Activated CD8-positive, alpha-beta memory T cell treated with anti-CD3 and anti-CD28 coated beads for 1 hour (primary cell): ENCODE measurements around the gene ACTL6B.

ENCODE experiments used
- DNase-seq, 2 donors: peaks; one replicate each; pipeline ENCODE4 v3.0.0-alpha.2; 2020; ENCODE audit warnings: low read depth in 1 of 2; ENCODE audit errors: extremely low read depth in 1 of 2

ACTL6B gene

DNA sequence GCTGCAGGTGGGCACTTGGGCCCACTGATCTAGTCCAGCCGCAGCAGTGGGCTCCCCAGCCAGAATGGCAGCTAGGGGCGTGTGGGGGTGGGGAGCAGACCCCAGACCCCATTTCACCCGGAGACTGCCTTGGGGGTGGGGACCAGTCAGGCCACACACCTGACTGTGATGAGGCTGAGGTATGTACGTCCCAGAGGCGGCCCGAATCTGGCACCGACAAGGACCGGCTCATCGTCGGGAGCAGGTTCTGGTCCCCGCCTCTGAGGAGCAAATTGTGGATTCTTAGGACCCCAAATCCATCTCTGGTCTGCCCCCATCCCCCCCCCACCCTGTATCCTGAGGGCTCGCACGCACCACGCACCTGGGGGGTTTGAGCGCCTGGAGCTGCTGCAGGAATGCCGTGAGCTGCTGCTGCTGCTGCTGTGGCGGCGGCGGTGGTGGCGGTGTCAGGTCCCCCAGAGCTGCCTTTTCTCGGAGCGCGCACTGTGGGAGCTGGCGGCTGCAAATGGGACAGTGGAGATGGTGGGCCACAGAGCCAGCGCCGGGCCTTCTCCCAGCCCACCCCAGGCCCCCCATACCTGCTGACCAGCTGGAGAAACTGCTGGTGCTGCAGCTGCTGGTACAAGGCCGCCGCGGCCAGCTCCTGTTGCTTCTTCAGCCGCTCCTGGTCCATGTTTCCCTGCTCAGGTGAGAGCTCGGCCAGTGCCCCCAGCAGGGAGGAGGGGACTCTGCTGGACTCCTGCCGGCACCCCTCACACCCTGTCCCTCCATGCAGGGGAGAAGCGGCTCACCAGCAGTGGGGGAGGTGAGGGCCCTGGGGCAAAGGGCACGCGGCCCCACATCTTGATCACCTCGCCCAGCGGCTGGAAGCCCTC lies 27.6 kb upstream of the ACTL6B start:
- no peak for DNase-seq

DNA sequence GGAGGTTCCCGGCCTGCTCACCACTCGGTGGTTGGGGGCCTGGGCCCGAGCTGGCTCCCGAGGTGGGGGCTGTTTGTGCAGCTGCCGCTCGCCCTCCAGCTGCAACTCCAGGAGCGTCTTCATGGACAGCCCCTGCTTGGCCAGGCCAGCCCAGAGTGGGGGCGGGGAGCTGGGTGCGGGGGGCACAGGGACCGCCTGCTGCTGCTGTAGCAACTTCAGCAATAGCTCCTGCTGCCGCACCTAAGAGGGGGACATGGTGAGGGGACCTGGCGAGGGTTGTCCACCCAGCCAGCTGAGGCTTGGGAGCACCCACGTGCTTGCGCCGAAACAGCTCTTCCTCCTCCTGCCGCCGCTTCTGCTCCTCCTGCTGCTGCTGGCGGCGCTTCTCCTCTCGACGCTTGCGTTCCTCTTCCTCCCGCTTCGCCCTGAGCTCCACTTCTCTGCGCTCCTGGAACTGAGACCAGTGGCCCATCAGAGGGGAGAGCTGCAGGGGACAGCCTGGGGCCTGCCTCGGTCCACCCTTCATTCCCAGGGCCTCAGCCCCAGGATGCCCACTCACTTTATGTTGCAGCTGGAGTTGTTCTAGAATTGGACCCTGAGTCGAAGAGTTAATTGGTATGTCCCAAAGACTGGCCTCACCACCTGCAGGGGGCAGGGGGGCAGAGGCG lies 26.9 kb upstream of the ACTL6B start:
- DNase-seq, result no peak

GRCh38 chr7:100682228-100682741 lies 26.0 kb upstream of the ACTL6B start:
- no peak for DNase-seq

- DNase-seq, result no peak
Observed at GRCh38 chr7:100681491-100682227, 25.4 kb upstream of the ACTL6B start.

DNA sequence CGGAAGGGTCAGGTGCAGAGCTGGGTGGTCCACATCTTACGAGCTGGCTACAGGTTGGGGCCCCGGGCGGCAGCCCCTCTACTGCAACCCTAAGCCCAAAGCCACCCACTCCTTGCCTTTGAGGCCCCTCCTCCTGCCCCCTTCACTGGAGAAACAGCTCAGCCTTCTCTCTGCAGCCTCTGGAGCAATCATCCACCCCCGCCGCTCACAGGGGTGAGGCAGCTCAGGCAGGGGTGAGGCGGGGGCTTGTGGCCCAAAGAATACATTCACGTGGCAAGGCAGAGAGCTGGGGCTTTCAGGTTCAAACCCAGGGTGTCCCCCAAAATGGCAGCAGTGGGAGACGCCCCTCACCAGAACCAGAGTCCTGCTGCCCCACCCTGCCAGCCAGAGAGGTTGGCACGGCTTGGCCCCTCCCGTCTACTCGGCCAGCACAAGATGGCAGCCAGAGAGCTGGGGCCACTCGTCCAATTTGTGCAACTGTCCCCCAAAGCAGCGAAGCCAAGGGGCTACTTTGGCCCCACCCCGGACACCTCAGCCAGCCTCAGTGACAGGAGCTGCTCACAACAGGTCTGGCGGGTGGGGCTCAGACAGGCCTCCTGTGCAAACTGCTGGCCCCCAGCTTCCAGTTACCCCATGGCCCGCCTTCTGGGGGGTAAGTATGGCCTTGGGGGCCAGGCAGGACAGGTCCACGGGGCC lies 24.5 kb upstream of the ACTL6B start:
- DNase-seq, result no peak

GRCh38 chr7:100679927-100680575 lies 23.8 kb upstream of the ACTL6B start:
- DNase-seq, result no peak

DNA sequence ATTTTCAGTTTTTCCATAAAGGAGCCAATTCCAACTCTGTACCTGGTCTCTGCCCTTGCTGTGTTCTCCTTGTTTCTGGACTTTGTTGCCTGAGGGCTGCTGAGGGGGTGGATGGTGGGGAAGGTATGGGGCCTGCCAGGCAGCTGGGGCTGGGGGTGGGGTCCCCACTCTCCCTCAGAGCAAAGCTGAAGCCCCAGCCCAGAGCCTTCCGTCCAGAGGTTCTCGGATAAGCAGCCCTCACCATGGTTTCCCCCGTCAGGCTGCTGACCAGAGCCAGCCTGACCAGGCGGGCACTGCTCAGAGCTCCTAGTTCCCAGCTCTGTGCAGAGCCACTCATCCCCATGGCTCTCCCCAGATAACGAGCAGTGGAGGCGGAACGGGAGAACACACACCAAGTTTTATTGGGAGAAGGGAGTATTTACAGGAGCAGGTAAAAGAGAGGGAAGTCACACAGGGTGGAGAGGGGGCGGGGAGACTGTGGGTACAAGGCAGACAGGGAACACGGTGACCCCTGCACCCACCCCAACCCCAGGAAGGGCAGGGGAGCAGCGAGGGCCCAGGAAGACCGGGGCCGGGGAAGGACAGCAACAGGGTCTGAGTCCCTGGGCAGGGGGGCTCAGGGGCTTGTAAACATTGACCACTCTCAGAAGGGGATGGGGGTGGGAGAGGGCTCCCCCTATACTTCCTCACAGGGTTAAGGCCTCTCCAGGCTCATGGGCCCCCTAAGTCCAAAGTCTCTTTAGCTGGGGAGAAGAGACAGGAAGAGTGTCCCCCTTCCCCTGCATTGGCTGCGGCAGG lies 23.1 kb upstream of the ACTL6B start:
- no peak for DNase-seq

DNA sequence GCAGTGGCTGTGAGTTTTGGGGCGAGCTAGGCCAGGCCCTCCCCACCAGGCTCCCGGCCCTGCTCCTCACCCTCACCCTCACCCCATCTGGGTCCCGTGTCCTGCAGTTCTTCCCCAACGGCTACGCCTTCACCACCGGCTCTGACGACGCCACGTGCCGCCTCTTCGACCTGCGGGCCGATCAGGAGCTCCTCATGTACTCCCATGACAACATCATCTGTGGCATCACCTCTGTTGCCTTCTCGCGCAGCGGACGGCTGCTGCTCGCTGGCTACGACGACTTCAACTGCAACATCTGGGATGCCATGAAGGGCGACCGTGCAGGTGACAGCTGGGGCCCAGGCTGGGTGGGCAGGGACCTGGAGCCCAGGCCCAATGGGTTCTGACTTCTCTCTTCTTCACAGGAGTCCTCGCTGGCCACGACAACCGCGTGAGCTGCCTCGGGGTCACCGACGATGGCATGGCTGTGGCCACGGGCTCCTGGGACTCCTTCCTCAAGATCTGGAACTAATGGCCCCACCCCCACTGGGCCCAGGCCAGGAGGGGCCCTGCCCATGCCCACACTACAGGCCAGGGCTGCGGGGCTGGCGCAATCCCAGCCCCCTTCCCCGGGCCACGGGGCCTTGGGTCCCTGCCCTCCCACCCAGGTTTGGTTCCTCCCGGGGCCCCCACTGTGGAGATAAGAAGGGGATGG lies 22.2 kb upstream of the ACTL6B start:
- DNase-seq, result no peak

DNA sequence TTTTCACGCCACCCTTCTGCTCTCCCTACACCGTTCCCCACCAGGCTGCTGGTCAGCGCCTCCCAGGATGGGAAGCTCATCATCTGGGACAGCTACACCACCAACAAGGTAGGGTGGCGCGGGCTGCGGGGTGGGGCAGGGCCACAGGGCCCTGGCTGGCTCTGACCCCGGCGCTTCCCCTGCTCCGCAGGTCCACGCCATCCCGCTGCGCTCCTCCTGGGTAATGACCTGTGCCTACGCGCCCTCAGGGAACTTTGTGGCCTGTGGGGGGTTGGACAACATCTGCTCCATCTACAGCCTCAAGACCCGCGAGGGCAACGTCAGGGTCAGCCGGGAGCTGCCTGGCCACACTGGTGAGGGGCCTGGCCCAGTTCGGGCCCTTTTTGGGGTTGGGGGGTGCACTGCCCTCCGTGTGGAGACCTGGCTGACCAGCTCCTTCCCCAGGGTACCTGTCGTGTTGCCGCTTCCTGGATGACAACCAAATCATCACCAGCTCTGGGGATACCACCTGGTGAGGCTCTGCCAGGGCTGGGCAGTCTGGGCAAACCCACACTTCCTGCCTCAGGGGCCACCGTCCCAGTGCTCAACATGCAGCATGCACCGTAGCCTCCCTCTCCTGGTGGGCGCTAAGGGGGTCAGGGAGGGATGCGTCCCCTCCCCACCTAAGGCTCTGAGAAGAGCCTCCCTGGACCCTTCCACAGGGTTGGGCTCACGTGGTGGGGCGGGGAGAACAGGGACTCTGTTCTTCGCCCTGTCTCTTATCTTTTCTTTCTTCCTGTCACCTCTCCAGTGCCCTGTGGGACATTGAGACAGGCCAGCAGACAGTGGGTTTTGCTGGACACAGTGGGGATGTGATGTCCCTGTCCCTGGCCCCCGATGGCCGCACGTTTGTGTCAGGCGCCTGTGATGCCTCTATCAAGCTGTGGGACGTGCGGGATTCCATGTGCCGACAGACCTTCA lies 21.3 kb upstream of the ACTL6B start:
- no peak for DNase-seq

DNA sequence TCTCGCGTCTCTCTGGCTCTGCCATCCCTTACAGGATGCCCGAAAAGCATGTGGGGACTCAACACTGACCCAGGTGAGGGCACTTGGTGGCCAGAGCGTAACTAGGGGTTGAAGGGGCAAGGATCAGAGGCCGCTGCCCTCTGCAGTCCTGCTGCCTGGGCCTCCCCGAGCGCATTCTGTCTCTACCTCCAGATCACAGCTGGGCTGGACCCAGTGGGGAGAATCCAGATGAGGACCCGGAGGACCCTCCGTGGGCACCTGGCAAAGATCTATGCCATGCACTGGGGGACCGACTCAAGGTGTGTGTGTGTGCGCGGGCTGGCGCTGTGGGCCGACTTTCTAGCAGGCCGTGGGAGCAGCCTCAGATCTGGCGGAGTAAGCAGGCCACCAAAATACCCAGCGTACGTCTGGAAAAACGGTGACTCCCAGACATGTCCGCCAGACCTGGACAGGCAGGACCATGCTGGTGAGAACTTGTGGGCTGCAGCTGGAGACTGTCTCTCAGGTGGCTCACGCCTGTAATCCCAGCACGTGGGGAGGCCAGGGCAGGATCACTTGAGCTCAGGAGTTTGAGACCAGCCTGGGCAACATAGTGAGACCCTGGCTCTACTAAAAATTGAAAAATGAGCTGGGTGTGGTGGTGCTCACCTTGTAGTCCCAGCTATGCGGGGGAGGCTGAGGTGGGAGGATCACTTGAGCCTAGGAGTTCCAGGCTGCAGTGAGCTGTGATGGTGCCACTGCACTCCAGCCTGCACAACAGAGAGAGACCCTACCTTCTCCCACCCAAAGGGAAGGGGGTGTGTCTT lies 20.5 kb upstream of the ACTL6B start:
- DNase-seq, result no peak

- peak; percentile 69 to 89 for DNase-seq
Observed at GRCh38 chr7:100675581-100676350, 19.5 kb upstream of the ACTL6B start.

DNA sequence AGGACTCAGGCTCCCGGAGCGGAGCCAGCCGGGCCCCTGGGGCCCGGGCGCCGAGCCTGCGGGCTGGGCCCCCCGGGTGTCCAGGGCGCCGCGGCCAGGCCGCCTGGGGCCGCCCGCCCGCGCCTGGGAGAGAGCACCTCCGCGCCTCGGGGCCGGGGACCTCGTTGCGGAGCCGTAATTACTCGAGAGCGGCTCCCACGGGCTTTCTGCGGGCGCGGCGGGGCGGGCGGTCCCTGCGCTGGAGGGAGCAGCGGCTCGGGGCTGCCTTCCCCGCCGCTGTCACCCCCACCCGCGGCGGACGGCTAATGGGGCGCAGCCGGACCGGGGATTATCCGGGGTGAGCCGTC lies 18.8 kb upstream of the ACTL6B start:
- no peak for DNase-seq

GRCh38 chr7:100674411-100675104 lies 18.3 kb upstream of the ACTL6B start:
- DNase-seq, result no peak

GRCh38 chr7:100673942-100674410 lies 17.7 kb upstream of the ACTL6B start:
- DNase-seq, result peak in 1 of 2 donors; percentile 32

GRCh38 chr7:100673302-100673941 lies 17.2 kb upstream of the ACTL6B start, which contains the start of gene GNB2:
Gene GNB2, plus strand, starts transcription at chr7:100673740. Its CDS starts 2,526 bp downstream, at chr7:100676266.
- peak; percentile 93 to 96 for DNase-seq
